Spleen (tissue), 11 donors: ENCODE measurements around the gene ESYT2. TPM values are rescaled to one million over a fixed set of nuclear protein-coding genes. Genes with fewer than 3 reads are reported as not detected.

Experiments used
- DNase-seq: peaks from one replicate; pipeline ENCODE4 v3.0.0-alpha.2; 2020
- H3K27ac ChIP-seq, 8 donors: fragments of 200-600 bp; sonication (generic) in 7 of 8; 1 replicate in 4 of 8; 2 replicates in 4 of 8; pipeline versions ENCODE4 v1.5.0 to v1.8.0; 2016 to 2021; ENCODE audit warnings: inconsistent platforms in 4 of 8, mild to moderate bottlenecking in 4 of 8, moderate library complexity in 1 of 8
- H3K27me3 ChIP-seq, 7 donors: fragments of 200-600 bp; sonication (generic) in 6 of 7; replicated peaks in 1 of 7; 1 replicate in 4 of 7; 2 replicates in 3 of 7; pipeline versions ENCODE4 v1.5.0 to v1.8.0; 2016 to 2021; ENCODE audit warnings: inconsistent platforms in 3 of 7, mild to moderate bottlenecking in 1 of 7
- H3K36me3 ChIP-seq, 6 donors: fragments of 200-600 bp; sonication (generic) in 5 of 6; 1 replicate in 4 of 6; 2 replicates in 2 of 6; pipeline versions ENCODE4 v1.5.0 to v1.8.0; 2016 to 2021; ENCODE audit warnings: inconsistent platforms in 2 of 6
- H3K4me1 ChIP-seq, 6 donors: fragments of 200-600 bp; sonication (generic) in 5 of 6; 1 replicate in 3 of 6; 2 replicates in 3 of 6; pipeline versions ENCODE4 v1.5.0 to v1.8.0; 2016 to 2021; ENCODE audit warnings: inconsistent platforms in 3 of 6
- H3K4me3 ChIP-seq, 8 donors: fragments of 200-600 bp; sonication (generic) in 7 of 8; 1 replicate in 4 of 8; 2 replicates in 4 of 8; pipeline versions ENCODE4 v1.5.0 to v1.8.0; 2016 to 2021; ENCODE audit warnings: inconsistent platforms in 4 of 8, mild to moderate bottlenecking in 4 of 8, moderate library complexity in 2 of 8
- H3K9me3 ChIP-seq, 8 donors: fragments of 200-600 bp; sonication (generic) in 7 of 8; 1 replicate in 4 of 8; 2 replicates in 4 of 8; pipeline versions ENCODE4 v1.5.0 to v1.8.0; 2016 to 2021; ENCODE audit warnings: inconsistent platforms in 4 of 8
- CTCF ChIP-seq, 11 experiments: fragments of 200-600 bp in 7 of 11; fragments of 450-650 bp in 4 of 11; sonication (generic) in 4 of 11; IDR thresholded peaks in 8 of 11; conservative IDR thresholded peaks in 3 of 11; 1 replicate in 7 of 11; 2 replicates in 4 of 11; pipeline versions ENCODE4 v1.4.0 to v1.8.0; 2016 to 2021; ENCODE audit warnings: antibody characterized with exemption in 11 of 11, inconsistent platforms in 4 of 11, mild to moderate bottlenecking in 1 of 11
- POLR2A ChIP-seq, 3 donors: fragments of 450-650 bp; IDR thresholded peaks; one replicate each; pipeline ENCODE4 v1.5.1; 2017; ENCODE audit warnings: antibody characterized with exemption in 3 of 3, mild to moderate bottlenecking in 1 of 3
- POLR2AphosphoS5 ChIP-seq, 3 donors: sonication (generic); formaldehyde crosslinking; IDR thresholded peaks; one replicate each; pipeline ENCODE4 v1.5.1; 2017; ENCODE audit warnings: antibody characterized with exemption in 3 of 3
- WGBS, 5 donors: extraction: QIAGEN DNeasy Blood & Tissue Kit in 3 of 5; methylation state at CpG; one replicate each; pipeline versions ENCODE4 v1.1.5 to v1.1.7; 2013 to 2018; 5-methylcytosine and 5-hydroxymethylcytosine counted together
- intact Hi-C: fragments of 100-400 bp; cut with DNase I; formaldehyde crosslinking; loops from one replicate; pipeline ENCODE4 v1.15.0; 2023; ENCODE audit warnings: low total_unique reads
- polyA plus RNA-seq, 3 donors: library from polyadenylated mRNA; stranded (reverse); fragments of 200-250 nt; gene quantifications; one replicate each; pipeline ENCODE4 v1.2.1, GENCODE V29; 2013
- total RNA-seq, 7 donors: library from RNA; depleted of rRNA in 3 of 7; stranded (reverse); fragments of >200 nt in 3 of 7; fragmentation: NEBNext Ultra II Directional in 4 of 7; extraction: Animal tissue kit (Norgen Biotek cat#: 25700) in 4 of 7; gene quantifications; one replicate each; pipeline versions ENCODE4 v1.1.0 to v1.2.1, GENCODE V29; 2016 to 2021
- donor health status: healthy with polysubstance abuse.
- donor health status: DM: no; HTN: no; CAD: no; lungs with moderate emphysema.
- donor health status: DM: no; HTN: no; CAD: no.
- donor health status: Bipolar disorder and iron deficiency.
- donor health status: healthy.
- donor health status: DM: no; HTN: no; CAD: no.
- donor health status: DM: yes; HTN: yes; CAD: no.

The ESYT2 gene
- total and polyA plus RNA-seq, 10 donors, result 6.6 to 61.0 (median 45.9) TPM

- TF ChIP-seq POLR2AphosphoS5 (IDR thresholded peaks at IDR 0.05) (no peak), CTCF (IDR thresholded peaks at IDR 0.05 in 8 of 11, conservative IDR thresholded peaks at IDR 0.05 in 3 of 11) (no peak), POLR2A (IDR thresholded peaks at IDR 0.05) (no peak)
- intact Hi-C loops, result no loop called here
- Histone ChIP-seq H3K36me3 (no peaks in the 10 kb centered on the region), H3K4me3 (no peak overlapping the region), H3K27me3 (no peaks in the 10 kb centered on the region), H3K4me1 (peaks cover 22 to 96% (median 67%) of the 10 kb centered on the region in 6 donors), H3K27ac (peak overlapping the region in 5 of 8 donors; percentile 24 to 91 (median 88)), H3K9me3 (no peaks in the 10 kb centered on the region)
- no peak for DNase-seq
- 60 to 78% (median 70%) methylated on average over 2 of the region's 2 CpGs for WGBS, 5 donors
Observed at GRCh38 chr7:158816995-158817394, 12.3 kb downstream of the ESYT2 start.

GRCh38 chr7:158816271-158816670 lies 13.0 kb downstream of the ESYT2 start:
- intact Hi-C loops, result no loop called here
- no peaks in the 10 kb centered on the region for H3K36me3 ChIP-seq
- peak overlapping the region in 5 of 8 donors; percentile 24 to 91 (median 88) for H3K27ac ChIP-seq
- no peaks in the 10 kb centered on the region for H3K27me3 ChIP-seq
- DNase-seq, result no peak
- WGBS, 5 donors, result 70 to 77% (median 76%) methylated on average over 3 of the region's 3 CpGs
- no peaks in the 10 kb centered on the region for H3K9me3 ChIP-seq
- no peak for TF ChIP-seq POLR2AphosphoS5 (IDR thresholded peaks at IDR 0.05)
- TF ChIP-seq CTCF (IDR thresholded peaks at IDR 0.05 in 8 of 11, conservative IDR thresholded peaks at IDR 0.05 in 3 of 11), result no peak
- TF ChIP-seq POLR2A (IDR thresholded peaks at IDR 0.05), result no peak
- H3K4me3 ChIP-seq, result no peak overlapping the region
- peaks cover 20 to 96% (median 70%) of the 10 kb centered on the region in 6 donors for H3K4me1 ChIP-seq

GRCh38 chr7:158815800-158816128 lies 13.5 kb downstream of the ESYT2 start:
- H3K4me3 ChIP-seq, result no peak overlapping the region
- H3K36me3 ChIP-seq, result no peaks in the 10 kb centered on the region
- TF ChIP-seq POLR2AphosphoS5 (IDR thresholded peaks at IDR 0.05), result no peak
- no peak for TF ChIP-seq POLR2A (IDR thresholded peaks at IDR 0.05)
- no peak for TF ChIP-seq CTCF (IDR thresholded peaks at IDR 0.05 in 8 of 11, conservative IDR thresholded peaks at IDR 0.05 in 3 of 11)
- H3K27me3 ChIP-seq, result no peaks in the 10 kb centered on the region
- H3K27ac ChIP-seq, result peak overlapping the region in 5 of 8 donors; percentile 44 to 91 (median 88)
- no peaks in the 10 kb centered on the region for H3K9me3 ChIP-seq
- 93 to 97% (median 95%) methylated on average over 6 of the region's 6 CpGs for WGBS, 5 donors
- intact Hi-C loops, result no loop called here
- peaks cover 19 to 96% (median 65%) of the 10 kb centered on the region in 6 donors for H3K4me1 ChIP-seq
- DNase-seq, result no peak

GRCh38 chr7:158815083-158815799 lies 14.1 kb downstream of the ESYT2 start:
- no peak for TF ChIP-seq CTCF (IDR thresholded peaks at IDR 0.05 in 8 of 11, conservative IDR thresholded peaks at IDR 0.05 in 3 of 11)
- TF ChIP-seq POLR2AphosphoS5 (IDR thresholded peaks at IDR 0.05), result no peak
- no peak for TF ChIP-seq POLR2A (IDR thresholded peaks at IDR 0.05)
- intact Hi-C loops, result no loop called here
- no peak overlapping the region for H3K4me3 ChIP-seq
- WGBS, 5 donors, result 46 to 83% (median 69%) methylated on average over 7 of the region's 7 CpGs
- H3K27ac ChIP-seq, result peak overlapping the region in 5 of 8 donors; percentile 22 to 91 (median 45)
- H3K36me3 ChIP-seq, result no peaks in the 10 kb centered on the region
- H3K4me1 ChIP-seq, result peaks cover 18 to 96% (median 62%) of the 10 kb centered on the region in 6 donors
- no peaks in the 10 kb centered on the region for H3K27me3 ChIP-seq
- no peaks in the 10 kb centered on the region for H3K9me3 ChIP-seq
- DNase-seq, result no peak
